DMS114 treated with DMSO at 0.1 percent for 48 hours (cell line): ENCODE measurements around the gene ENTPD5.
"Not testable (repeated sequence)": the region's sequence is repeated elsewhere in the genome, so short reads cannot be mapped to it uniquely, and the experiment has no call there.

Source experiments
- DNase-seq: peaks from one replicate; lab custom pipeline; 2025; ENCODE audit not compliant: unreplicated experiment; lab: John Stamatoyannopoulos, UW

ENTPD5 gene

DNA sequence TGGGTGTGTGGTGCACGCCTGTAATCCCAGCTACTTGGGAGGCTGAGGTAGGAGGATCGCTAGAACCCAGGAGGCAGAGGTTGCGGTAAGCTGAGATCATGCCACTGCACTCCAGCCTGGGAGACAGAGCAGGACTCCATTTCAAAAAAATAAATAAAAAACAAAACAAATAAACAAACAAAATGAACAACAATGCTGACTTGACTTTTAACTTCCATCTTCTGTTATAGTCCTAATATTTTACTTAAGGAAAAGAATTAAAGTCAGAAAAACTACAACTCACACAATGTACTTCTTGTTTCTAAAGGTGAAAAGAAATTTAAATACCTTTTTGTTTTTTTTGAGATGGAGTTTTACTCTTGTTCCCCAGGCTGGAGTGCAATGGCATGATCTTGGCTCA, 13.4 kb downstream of the ENTPD5 start:
- DNase-seq: not testable (repeated sequence)

GRCh38 chr14:73998726-73999125, 20.4 kb downstream of the ENTPD5 start:
- no peak for DNase-seq

- DNase-seq: no peak
Measured at GRCh38 chr14:73997944-73998447, 21.1 kb downstream of the ENTPD5 start.

GRCh38 chr14:73997108-73997943, 21.8 kb downstream of the ENTPD5 start:
- DNase-seq: no peak

GRCh38 chr14:73996731-73997107, 22.4 kb downstream of the ENTPD5 start:
- DNase-seq: no peak

DNA sequence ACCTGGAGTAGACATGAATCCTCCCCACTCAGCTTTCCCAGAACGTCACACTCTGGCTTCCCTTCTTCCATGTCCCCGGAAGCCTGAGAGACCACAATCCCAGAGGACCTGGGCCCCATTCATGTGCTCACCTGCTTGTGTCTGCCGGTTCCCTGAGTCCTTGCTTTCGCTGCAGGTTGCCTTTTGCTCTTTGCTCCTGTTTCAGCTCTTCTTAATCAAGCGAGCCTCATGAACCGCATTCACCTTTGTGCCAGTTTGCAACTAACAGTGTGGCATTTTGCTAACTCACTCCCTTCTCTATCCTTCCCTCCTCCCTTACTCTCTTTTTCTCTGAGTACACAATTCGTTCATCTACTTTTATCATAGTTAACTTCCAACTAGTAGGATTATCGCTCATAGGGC, 23.1 kb downstream of the ENTPD5 start:
- DNase-seq: no peak

- not testable (repeated sequence) for DNase-seq
Measured at GRCh38 chr14:73994926-73995325, 24.2 kb downstream of the ENTPD5 start.

DNA sequence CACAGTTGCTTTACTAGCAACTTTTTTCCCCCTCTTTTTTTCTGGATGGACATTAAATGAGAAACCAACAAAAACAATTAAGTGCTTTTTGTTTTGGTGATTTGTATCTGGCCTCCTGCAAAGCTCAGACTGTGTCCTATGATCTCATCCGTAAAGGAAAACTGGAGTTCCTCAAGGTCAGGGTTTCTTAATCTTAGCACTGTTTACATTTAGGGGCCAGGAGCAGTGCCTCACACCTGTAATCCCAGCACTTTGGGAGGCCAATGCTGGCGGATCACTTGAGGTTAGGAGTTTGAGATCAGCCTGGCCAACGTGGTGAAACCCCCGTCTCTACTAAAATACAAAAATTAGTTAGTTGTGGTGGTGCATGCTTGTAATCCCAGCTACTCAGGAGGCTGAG, 28.0 kb downstream of the ENTPD5 start:
- DNase-seq: no peak

DNA sequence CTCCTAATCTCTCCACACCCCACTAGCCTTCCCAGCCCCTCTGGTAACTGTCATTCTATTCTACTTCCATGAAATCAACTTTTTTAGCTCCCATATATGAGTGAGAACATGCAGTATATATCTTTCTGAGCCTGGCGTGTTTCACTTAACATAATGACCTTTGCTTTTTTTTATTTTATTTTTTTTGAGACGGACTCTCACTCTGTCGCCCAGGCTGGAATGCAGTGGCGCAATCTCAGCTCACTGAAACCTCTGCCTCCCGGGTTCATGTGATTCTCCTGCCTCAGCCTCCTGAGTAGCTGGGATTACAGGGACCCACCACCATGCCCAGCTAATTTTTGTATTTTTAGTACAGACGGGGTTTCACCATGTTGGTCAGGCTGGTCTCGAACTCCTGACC, 30.4 kb downstream of the ENTPD5 start:
- not testable (repeated sequence) for DNase-seq

DNA sequence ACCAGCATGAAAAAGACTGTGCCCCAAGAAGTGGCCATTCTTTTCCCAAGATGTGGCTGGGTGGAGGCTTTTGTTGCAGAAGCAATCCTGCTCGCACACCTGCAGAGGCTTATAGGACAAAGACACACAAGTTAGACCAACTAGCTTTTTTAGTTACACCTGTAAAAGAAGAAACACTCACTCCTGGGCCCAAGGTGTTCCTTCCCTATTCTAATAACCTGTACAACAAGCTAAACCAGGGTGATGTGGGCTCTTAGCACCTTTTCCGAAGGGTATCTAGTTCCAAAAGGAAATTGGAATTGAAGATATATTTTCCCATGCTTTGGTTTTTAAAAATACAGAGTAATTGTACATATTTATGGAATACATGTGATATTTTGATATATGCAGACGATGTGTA, 31.0 kb downstream of the ENTPD5 start:
- DNase-seq: no peak

GRCh38 chr14:73977896-73978295, 41.2 kb downstream of the ENTPD5 start:
- no peak for DNase-seq

GRCh38 chr14:73976125-73976524, 43.0 kb downstream of the ENTPD5 start:
- DNase-seq: no peak

- DNase-seq: no peak
Measured at GRCh38 chr14:73973497-73973896, 45.6 kb downstream of the ENTPD5 start.

GRCh38 chr14:73968885-73969284, 50.2 kb downstream of the ENTPD5 start:
- no peak for DNase-seq

- no peak for DNase-seq
Measured at GRCh38 chr14:73965216-73965615, 53.9 kb downstream of the ENTPD5 start.

- no peak for DNase-seq
Measured at GRCh38 chr14:73961192-73961591, 57.9 kb downstream of the ENTPD5 start.

GRCh38 chr14:73958591-73958990, 60.5 kb downstream of the ENTPD5 start:
- no peak for DNase-seq

DNA sequence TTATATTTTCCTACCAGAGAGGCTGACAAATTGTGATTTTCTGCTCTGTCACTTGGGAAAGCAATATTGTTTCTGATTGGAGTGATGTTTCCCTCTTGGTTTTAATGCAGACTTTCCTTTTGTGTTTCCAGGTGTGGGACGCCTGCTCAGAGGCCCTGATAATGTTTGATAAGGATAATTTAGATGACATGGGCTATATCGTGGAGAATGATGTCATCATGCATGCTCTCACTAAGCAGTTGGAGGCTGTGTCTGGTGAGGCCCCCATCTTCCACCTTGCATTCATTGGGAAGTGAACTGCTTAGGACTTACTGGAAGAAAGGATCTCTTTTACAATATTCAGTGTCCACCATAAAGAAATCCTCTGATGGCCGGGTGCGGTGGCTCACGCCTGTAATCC, 63.4 kb downstream of the ENTPD5 start:
- DNase-seq: no peak

GRCh38 chr14:73953731-73954130, 65.4 kb downstream of the ENTPD5 start:
- DNase-seq: no peak

DNA sequence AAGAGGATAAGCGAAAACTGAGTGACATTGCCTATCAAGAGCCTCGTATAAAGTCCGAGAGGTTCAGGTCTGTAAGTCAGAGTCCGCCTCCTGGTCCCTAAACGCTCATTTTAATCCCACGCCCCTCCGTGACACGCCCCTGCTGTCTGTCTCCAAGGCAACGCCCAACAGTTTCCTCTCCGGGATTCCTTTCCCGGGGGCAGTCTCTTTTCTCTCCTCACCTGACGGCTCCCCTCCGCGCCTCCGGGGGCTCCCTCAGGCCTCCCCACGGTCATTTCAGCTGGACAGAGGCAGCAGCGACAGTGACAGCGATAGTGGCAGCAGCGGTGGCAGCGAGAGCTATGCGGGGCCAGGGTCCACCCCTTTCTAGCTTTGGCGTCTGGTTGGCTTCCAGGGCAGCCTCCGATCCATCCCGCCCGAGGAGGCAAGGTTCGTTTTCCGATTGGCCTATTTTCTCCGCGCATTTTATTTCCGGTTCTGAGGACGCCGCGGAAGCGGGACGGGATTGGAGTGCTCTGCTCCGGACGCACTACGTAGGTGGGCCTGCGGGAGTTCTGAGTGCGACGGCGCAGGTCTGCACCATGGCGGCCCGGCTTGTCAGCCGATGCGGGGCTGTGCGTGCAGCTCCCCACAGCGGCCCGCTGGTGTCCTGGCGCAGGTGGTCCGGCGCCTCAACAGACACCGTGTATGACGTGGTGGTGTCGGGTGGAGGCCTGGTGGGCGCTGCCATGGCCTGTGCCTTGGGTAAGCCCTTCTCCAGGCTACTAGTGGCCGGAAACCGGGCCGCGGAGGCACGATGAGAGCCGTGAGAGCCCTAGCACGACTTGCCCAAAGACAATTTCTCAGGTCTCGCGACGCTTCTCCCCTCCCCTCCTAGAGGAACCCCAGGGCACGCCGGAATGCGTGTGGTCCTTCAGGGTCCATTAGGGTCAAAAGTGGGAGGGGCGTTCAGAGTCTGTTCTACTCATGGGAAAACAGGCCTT, 69.0 kb downstream of the ENTPD5 start, which contains the start of the genes COQ6 and FAM161B:
Gene COQ6, plus strand, starts transcription at position 551 of the 983 bp plus-strand sequence. Its CDS starts 31 bp downstream, at position 582.
Gene FAM161B, minus strand, starts transcription at position 343 of the 983 bp plus-strand sequence. Its CDS starts 68 bp downstream, at position 275.
- DNase-seq: peak; percentile 93

DNA sequence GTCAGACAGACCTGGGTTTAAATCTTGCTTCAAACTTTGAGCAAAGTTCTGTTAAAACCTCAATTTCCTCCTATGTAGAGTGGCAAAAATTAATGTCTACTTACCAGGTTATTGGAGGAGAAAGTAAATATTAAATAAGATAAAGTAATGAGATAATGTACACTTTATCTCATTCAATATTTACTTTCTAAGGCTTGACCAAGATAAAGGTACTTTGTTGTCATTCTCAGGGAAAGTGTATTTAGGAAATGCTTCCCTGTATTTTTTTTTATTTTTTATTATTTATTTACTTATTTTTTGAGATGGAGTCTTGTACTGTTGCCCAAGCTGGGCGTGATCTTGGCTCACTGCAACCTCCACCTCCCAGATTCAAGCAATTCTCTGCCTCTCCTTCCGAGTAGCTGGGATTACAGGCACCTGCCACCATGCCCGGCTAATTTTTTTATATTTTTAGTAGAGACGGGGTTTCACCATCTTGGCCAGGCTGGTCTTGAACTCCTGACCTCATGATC, 73.9 kb downstream of the ENTPD5 start:
- DNase-seq: no peak
